ENCODE data around the gene DMBT1.
A peak's percentile ranks its signal among the peaks of the same experiment; 100 is the strongest.

Gene DMBT1

DNA sequence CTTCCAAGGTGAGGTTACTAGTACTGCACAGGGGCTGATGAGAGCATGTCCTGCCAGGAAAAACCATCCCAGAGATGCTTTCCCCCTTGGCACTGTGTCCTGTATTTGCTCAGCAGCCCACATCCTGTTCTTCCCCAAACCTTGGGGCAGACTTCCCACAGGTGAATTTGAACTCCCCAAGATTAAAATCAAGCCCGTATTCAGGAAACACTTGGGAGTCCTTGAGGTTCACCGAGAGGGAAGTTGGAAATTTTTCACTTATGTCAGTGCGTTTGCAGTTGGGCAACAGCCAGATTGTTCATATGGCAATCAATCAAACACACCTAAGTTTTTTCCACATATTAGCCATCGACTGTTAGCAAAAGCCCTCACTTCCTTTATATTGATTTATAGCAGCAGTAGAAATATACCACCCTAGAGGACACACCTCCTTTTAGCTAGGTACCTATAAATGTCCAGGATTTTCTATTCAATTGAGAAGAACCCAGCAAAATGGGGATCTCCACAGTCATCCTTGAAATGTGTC lies at the start of gene DMBT1:
Gene DMBT1 (plus strand): TSS at position 476 of the 526 bp plus-strand sequence. CDS start 17 bp downstream, at position 493.
- DNase-seq, result no peak

DNA sequence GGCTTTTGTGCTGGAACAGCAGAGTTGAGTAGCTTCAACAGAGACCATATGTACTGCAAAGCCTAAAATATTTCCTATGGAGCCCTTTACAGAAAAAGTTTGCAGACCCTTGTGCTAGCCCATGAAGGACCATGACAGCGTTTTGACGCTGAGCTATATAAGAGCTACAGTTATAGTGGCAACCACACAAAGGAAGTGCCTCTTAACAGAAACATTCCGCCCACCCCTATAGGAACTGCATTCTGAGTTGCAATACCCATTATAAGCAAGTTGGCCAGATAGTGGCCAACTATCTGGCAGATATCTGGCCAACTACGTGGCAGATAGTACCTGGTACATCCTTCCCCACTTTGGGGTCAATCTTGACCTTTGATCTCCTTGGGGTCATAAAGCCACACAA lies 47.5 kb upstream of the DMBT1 start:
- no peak for DNase-seq

DNA sequence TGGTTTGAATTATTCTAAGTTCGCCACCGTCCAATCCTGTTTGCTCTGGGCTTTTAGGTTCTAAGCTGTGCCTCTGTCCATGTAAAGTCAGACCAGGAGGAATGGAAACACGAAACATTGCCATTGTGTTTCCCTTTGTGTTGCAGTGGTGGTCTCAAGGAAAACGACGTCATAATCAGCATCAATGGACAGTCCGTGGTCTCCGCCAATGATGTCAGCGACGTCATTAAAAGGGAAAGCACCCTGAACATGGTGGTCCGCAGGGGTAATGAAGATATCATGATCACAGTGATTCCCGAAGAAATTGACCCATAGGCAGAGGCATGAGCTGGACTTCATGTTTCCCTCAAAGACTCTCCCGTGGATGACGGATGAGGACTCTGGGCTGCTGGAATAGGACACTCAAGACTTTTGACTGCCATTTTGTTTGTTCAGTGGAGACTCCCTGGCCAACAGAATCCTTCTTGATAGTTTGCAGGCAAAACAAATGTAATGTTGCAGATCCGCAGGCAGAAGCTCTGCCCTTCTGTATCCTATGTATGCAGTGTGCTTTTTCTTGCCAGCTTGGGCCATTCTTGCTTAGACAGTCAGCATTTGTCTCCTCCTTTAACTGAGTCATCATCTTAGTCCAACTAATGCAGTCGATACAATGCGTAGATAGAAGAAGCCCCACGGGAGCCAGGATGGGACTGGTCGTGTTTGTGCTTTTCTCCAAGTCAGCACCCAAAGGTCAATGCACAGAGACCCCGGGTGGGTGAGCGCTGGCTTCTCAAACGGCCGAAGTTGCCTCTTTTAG lies 46.3 kb upstream of the DMBT1 start:
- no peak for DNase-seq

DNA sequence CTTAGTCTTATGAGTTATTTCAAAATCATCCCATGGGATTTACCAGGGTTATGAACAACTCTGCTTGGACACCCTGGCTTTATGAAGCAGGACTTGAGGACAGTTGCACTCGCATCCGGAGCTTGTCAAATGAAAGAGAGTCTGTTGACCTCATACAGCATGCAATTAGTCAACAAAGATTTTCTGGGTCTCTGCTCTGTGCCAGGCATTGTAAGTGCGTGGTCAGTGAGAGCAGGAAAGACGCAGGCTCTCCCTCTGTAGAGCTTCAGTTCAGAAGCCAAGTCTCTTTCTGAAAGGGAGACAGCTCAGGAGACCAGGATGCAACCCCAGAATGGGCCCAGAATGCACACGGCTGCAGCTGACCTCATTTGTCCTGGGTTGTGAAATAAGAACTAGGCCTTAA lies 45.5 kb upstream of the DMBT1 start:
- DNase-seq, result no peak

DNA sequence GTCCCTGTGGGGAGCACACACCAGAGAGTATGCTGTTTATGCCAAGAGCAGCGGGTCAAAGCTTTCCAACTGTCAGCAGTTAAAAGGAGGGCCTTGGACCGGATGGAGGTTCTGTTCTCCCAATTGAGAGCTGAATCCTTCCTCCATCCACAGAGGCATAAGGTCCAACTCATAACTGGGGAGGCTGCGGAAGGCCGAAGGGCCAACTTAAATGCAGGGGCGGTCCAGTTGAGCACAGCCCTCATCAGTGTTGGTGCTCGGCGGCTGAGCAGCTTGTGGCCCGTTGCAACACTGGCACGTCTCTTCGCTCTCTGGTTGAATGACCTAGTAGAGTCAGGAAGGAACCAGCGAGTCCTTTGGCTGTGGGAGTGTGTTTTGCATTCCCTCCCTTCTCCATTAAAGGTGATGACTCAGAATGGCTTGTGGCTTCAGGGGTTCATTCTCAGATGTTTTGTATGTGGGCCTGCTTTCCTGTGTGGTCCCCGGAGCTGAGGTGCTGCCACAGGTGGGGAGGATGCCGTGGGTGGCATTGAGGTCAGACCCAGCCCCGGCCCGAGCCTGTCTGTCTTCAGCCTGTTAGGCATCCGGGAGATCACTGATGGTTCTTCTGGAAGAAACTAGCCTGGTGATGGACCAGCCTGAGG lies 44.8 kb upstream of the DMBT1 start:
- DNase-seq, result peak; percentile 71

DNA sequence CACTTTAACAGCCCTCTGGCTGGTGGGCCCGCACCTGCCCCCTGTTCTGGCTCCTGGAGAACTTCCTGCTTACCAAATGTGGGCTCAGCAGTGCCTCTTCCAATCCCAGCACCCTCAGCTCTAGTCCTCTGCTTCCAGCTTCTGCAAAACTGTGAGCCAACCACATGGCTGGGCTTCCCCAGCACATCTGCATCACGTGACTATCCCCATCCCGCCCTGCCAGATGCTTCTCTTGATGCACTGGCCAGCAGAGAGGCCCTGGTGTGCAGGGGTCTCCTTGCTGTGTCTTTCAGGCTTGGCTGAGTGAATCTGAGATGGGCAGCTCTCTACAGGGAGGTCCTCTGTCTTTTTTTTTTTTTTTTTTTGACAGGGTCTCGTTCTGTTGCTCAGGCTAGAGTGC lies 43.8 kb upstream of the DMBT1 start:
- no peak for DNase-seq

DNA sequence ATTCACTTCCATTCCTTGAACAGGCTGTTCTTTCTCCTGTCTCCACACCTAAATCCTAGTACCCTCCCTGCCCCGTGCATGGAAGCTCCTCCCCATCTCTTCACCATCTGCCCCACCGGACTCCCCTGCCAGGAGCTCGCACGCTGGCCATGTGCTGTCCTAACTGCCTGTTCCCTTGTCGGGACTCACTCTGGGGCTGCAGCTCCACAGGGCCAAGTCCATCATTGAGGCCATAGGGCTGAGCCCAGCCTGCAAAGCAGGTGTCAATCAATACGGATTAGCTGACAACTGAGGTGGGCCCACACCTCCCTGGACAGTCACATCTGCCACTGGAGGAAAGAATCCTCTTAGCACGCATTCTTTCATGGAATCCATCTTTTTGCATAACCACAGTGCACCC lies 41.4 kb upstream of the DMBT1 start:
- DNase-seq, result no peak

DNA sequence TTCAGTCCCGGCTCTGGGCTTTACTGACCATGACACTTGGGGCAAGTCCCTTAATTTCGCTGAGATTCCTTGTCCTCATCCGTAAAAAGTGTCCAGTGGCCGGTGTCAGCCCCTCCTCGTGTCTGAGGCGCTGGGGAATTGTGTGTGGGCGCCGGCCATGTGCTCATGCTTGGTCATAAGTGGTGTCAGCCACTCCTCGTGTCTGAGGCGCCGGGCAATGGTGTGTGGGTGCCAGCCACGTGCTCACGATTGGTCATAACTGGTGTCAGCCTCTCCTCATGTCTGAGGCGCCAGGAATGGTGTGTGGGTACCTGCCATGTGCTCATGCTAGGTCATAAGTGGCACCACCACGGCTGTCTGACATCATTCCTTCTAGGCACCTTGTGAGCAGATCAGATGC lies 40.7 kb upstream of the DMBT1 start:
- DNase-seq, result no peak

DNA sequence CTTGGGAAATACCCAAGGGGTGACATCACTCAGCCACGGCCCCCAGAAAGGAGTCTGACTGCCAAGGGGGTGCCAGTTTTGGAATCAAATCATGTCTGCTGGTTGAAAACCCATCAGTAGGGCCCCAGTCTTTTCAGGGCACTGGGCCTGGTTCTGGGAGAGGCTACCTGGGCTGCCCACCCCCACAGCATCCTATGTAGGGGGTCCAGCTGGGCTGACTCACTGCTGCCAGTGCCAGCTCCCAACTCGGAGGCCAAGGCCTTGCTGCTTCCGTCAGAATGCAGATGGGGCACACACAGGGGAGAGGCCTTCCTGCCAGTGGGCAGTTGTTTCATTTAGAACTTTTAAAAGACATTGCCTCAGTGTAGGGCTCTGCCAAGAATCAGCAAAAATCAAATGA lies 39.5 kb upstream of the DMBT1 start:
- no peak for DNase-seq

DNA sequence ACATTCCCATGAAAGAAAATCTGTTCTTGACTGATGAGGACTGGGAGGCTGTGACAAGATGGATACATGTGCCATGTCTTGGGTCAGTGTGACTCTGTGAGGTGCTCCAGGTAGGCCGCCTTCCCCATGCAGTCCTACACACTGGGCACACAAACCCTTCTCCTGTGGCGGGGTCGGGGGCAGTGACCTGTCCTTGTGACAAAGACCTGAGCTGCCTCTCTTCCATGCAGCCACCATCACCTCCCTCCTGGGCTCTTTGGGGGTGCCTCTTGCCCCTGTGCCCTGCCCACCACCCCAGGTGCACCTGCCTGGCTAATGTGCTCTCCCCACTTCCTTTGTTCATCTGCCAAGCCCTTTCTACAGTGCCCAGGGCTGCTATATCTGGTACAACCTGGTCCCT lies 35.7 kb upstream of the DMBT1 start:
- no peak for DNase-seq

DNA sequence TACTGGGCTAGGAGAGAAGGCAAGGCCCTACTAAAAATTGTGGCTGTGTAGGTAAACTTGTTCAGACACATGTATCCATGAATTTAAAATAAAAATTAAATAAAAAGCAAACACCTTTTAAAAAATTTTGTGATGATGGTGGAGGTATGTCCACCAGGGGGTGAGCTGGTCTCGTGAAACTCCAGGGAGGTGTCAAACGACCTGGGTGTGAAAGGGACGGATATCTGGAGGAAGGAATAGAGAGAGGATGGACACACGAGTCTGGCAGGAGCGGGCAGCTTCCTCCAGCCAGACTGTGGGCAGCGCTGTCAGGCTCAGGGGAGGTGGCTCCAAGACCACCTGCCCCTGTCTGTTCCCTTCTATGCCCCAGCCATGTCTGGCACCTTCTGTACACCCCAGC lies 34.8 kb upstream of the DMBT1 start:
- peak; percentile 26 for DNase-seq

DNA sequence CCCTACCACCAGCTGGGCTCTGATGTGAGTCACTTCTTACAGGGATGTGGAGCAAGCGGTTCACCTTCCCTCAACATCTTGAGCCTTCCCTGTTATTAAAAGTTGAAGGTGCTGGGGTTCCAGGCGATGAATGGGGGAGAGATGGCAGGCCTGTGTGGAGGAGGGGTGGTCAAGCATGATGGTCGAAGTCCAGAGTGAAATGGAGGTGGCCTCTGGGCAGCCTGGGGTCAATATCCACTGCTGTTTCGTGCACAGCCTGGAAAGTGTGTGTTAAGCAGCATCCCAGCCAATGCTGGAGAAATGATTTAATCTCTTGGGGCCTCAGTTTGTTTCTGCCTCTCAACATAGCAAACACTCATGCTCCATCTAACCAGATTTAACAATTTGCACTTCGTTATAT lies 33.7 kb upstream of the DMBT1 start:
- no peak for DNase-seq

DNA sequence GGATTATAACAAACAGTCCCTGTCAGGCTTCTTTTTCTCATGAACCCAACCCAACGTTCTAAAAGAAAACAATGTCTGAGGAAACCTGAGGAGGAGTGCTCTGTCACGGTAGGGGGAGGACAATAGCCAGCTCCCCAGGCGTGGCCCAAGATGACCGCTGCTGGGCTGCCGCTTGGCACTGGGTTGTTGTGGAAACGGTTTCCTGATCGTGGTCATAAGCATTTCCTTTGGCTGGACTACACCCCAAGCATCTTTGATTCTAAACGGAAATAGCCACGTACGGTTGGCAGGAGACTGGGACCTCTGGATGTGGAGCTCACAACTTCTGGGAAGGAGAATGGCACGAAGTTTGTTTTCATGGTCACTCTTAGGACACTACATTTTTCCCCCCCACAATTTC lies 30.4 kb upstream of the DMBT1 start:
- no peak for DNase-seq

DNA sequence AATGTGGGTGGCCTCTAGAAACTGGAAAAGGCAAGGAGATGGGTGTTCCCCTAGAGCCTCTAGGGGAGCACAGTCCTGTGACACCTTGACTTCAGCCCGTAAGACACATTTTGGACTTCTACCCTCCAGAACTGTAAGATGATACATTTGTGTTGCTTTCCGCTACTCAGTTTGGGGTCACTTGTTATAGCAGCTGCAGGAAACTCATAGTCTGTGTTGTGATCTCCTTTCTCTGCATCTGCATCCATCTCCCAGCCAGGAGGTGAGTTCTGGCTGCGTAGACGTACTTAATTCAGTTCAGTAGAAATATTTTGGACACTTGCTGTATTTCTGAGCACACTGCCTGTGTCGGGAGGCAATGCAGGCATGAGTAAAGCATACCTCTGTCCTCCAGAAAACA lies 29.3 kb upstream of the DMBT1 start:
- no peak for DNase-seq

DNA sequence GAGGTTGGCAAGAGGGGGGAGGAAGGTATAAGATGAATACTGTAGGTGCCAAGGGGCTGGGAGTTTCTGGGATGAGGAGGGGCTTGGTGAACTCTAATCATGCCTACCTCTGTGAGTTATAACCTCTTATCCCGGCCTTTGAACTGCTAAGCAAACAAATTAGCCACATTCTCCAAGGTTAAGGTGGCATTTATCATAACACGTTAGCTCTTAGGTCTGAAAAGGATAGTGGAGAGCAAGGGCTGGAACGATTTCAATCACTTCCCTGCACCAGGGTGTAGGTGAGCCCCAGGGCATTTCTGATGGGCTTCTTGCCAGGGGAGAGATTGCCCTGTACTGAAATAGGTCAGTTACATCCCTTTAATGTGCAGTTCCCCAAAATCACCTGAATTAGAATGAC lies 28.6 kb upstream of the DMBT1 start:
- no peak for DNase-seq

DNA sequence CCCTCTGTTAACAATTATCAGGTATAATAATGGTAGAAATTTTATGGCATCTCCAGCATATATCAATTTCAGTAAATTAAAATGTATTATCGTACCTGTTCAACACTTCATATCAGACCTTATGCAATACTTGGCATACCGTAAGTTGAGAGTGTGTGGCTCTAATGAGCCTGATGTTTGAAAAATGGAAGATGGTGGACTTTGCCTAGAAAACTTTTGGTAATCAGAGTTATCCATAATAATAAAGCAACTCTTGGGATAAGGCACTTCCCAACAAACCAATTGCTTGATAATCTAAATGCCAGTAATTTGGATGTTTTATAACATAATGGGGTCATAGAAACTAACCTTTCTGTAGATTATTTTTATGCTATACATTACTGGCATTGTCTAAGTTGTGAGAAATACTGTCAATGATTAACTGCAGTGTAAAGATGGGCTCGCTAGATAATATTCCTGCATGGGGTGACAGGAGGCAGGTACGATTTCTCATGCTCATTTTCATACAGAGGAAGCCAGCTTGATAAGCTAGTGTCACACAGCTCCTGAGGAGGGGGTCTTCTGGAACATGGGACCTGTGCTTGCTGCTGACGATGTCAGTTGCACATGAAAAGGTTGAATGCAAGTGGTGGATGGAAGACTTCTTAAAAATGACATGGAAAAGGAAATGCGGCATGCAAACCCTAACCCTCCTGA lies 27.8 kb upstream of the DMBT1 start:
- DNase-seq, result no peak

DNA sequence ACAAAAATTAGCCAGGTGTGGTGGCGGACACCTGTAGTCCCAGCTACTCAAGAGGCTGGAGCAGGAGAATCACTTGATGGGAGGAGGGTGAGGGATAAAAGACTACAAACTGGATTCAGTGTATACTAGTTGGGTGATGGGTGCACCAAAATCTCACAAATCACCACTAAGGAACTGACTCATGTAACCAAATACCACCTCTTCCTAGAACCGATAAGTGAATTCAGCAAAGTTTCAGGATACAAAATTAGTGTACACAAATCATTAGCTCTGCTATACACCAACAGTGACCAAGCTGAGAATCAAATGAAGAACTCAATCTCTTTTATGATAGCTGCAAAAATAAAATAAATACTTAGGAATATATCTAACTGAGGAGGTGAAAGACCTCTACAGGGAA lies 23.0 kb upstream of the DMBT1 start:
- DNase-seq, result no peak

DNA sequence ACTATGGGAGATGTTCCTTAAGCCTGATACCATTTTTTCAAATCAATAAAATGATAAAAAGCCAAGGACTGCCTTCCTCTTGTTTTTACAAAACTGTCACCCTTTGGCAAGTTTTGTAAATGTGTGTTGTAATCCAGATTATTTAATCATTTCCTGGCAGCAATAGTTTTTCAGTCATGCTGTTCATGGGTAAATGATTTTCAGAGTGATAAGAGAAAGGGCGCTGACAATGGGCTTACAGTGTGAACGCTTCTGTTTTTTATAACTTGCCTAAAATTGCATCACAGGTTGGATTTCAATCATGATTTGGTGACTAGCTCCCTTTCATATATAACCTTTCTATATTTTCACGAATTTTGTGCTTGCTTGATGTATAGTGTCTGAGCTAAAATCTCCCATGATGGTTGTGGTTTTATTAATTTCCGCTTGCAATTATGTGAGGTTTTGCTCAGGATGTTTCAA lies 19.0 kb upstream of the DMBT1 start:
- no peak for DNase-seq

DNA sequence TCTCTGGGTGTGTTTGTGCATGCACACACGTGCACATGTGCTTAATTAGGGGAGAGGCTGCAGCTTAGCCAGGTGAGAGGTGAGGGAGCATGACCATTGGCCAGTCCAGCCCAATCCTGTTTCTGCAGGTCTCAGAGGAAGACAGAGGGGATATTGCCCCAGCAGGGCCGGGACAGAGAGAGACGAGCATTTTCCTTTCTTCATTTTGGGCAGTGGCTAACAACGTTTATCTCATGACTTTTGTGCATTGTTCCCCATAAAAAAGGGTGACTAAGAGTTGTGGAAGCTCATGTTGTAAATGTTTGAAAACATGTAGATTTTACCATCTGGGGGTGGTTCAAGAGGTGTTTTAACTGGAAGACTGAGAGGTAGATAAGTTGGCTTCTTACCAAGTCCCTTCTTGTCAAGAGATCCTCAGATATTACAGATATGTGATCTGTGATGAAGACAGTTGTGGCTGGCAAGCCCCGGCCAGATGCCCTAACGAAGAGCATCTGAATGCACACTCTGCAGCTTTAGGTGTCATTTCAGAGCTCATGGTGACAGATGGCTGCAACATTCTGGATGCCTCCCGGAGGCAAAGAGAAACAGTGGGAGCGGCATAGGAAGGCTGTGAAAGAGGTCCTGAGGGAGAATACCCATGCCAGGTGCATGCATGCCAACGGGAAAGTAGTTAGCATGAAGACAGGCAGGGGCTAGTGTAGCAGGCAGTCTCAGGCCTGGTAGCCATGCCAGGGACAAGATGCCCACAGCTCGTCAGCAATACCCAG lies 16.7 kb upstream of the DMBT1 start:
- DNase-seq, result no peak

DNA sequence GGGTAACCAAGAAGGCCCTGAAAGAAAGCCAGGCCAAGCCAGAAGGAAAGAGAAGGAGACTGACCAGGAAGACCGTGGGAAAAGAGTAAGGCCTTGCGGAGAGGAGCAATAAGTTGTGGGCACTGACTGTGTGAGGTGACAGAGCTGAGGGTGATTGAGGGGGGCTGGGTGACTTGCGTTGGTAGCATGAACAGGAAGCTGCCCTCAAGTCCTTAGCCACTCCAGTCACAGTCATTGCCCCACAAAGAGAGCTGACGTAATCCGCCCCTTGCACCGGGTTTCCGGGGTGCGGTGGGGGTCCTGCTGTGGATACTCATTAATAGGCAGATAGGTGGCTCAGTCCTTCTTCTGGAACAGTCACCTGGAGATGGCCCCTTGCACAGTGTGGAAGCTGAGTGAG lies 16.1 kb upstream of the DMBT1 start:
- DNase-seq, result peak; percentile 15

DNA sequence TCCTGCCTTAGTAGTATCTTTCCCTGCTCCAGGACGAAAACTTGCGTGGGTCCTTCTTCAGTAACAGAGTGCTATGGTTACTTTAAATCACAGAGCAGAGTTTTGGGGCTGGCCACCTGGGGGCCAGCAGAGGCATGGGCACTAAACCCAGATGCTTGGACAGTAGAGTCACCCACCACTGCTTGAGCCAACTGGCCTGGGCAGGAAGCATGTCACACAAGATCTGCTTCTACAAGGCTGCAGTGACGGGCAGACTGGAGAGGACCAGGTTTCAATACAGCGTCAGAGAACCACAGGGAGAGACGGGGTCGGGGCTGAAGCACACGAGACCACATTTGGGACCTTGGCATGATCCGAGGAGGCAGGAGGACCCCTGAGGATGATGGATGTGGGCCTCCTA lies 14.3 kb upstream of the DMBT1 start:
- no peak for DNase-seq

DNA sequence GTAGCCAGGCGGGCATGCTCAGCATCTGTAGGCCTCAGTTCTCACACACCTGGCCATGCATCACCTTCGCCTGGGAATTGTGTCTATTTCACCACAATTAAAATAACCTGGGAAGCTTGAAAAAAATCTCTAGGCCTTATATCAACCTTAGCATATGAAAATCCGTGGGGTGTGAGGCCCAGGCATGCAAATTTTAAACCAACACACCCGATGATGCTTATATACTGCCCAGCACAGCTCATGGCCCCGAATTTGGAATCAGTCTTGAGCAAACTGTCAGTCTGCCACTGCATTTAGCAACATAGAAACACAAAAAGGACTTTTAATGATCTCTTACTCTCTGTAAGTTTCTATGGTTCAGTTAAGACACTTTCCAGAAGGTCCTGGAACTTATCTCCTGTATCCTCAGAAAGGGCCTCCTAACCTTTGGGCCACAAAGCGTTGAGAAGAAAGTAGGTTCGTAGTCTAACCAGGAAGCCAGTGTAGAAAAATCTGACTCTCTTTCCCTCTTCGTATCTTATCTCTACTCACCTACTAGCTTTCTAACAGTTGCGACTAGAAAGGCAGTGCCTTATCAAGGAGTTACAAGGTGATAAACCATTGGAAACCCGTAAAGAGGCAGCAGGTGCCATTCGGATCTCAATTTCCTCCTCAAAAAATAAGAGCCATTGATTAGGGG lies 12.0 kb upstream of the DMBT1 start:
- no peak for DNase-seq

Measured in CD4-positive, alpha-beta T cell treated with Interleukin-17A for 4 hours (primary cell).